Measurements from ENCODE around the gene ZNF677.
"Not testable (repeated sequence)": the region's sequence is repeated elsewhere in the genome, so short reads cannot be mapped to it uniquely, and the experiment has no call there.

ZNF677 gene

GRCh38 chr19:53269861-53270260, 15.2 kb upstream of the ZNF677 start:
- not testable (repeated sequence) for DNase-seq (ENCODE audit: low read depth in 1 of 2, low spot score in 1 of 2); H3K4me3 ChIP-seq (replicated peaks; ENCODE audit: insufficient read depth, low read length); H3K27ac ChIP-seq (replicated peaks); H3K27me3 ChIP-seq (ENCODE audit: insufficient read depth, poor library complexity, severe bottlenecking)

- H3K27me3 ChIP-seq (ENCODE audit: insufficient read depth, poor library complexity, severe bottlenecking); DNase-seq (ENCODE audit: low read depth in 1 of 2, low spot score in 1 of 2); H3K4me3 ChIP-seq (replicated peaks; ENCODE audit: insufficient read depth, low read length); H3K27ac ChIP-seq (replicated peaks): not testable (repeated sequence)
These were observed 12.9 kb upstream of the ZNF677 start, which contains the start of gene VN1R4 for GRCh38 chr19:53267623-53268022. Gene VN1R4 (minus strand): TSS chr19:53267723. CDS start chr19:53267665, 58 bp downstream.

GRCh38 chr19:53257715-53258342, 3.2 kb upstream of the ZNF677 start, which contains the start of gene VN1R2:
Gene VN1R2 (plus strand): TSS chr19:53258292. CDS start chr19:53258376, 84 bp downstream.
- not testable (repeated sequence) for H3K4me3 ChIP-seq (replicated peaks; ENCODE audit: insufficient read depth, low read length); H3K27ac ChIP-seq (replicated peaks); DNase-seq (ENCODE audit: low read depth in 1 of 2, low spot score in 1 of 2); H3K27me3 ChIP-seq (ENCODE audit: insufficient read depth, poor library complexity, severe bottlenecking)

- TF ChIP-seq CTCF (IDR thresholded peaks at IDR 0.05; ENCODE audit: insufficient read depth, low read length) (no peak), GABPA (IDR thresholded peaks at IDR 0.05; ENCODE audit: low read depth) (no peak), POLR2AphosphoS5 (IDR thresholded peaks at IDR 0.05; ENCODE audit: low read depth) (no peak), SPI1 (IDR thresholded peaks at IDR 0.05; ENCODE audit: borderline replicate concordance, low read depth) (no peak), REST (IDR thresholded peaks at IDR 0.05; ENCODE audit: insufficient replicate concordance, low read depth) (no peak)
- no peaks in the 10 kb centered on the region for H3K27me3 ChIP-seq (ENCODE audit: insufficient read depth, poor library complexity, severe bottlenecking)
- H3K4me3 ChIP-seq (replicated peaks; ENCODE audit: insufficient read depth, low read length), result no peak overlapping the region
- no peak overlapping the region for H3K27ac ChIP-seq (replicated peaks)
- DNase-seq (ENCODE audit: low read depth in 1 of 2, low spot score in 1 of 2), result no peak
These were observed 8.2 kb downstream of the ZNF677 start for GRCh38 chr19:53246498-53246897.

- H3K27ac ChIP-seq (replicated peaks), result no peak overlapping the region
- TF ChIP-seq POLR2AphosphoS5 (IDR thresholded peaks at IDR 0.05; ENCODE audit: low read depth) (no peak), CTCF (IDR thresholded peaks at IDR 0.05; ENCODE audit: insufficient read depth, low read length) (no peak), GABPA (IDR thresholded peaks at IDR 0.05; ENCODE audit: low read depth) (no peak), REST (IDR thresholded peaks at IDR 0.05; ENCODE audit: insufficient replicate concordance, low read depth) (no peak), SPI1 (IDR thresholded peaks at IDR 0.05; ENCODE audit: borderline replicate concordance, low read depth) (no peak)
- H3K4me3 ChIP-seq (replicated peaks; ENCODE audit: insufficient read depth, low read length), result no peak overlapping the region
- DNase-seq (ENCODE audit: low read depth in 1 of 2, low spot score in 1 of 2), result no peak
- no peaks in the 10 kb centered on the region for H3K27me3 ChIP-seq (ENCODE audit: insufficient read depth, poor library complexity, severe bottlenecking)
These were observed 17.4 kb downstream of the ZNF677 start for GRCh38 chr19:53237114-53237777.
